ENCODE data around the gene AGPS. TPM values are rescaled to one million over a fixed set of nuclear protein-coding genes. Genes with fewer than 3 reads are reported as not detected.
"Not testable (repeated sequence)": the region's sequence is repeated elsewhere in the genome, so short reads cannot be mapped to it uniquely, and the experiment has no call there.

Gene AGPS
- total RNA-seq, result 10 to 100 TPM; 54.3 to 62.2 TPM

- no peaks in the 10 kb centered on the region for H3K9me3 Mint-ChIP-seq
- peaks cover 10% of the 10 kb centered on the region for H3K36me3 Mint-ChIP-seq
- ATAC-seq (peak; percentile 96 to 97), DNase-seq (ENCODE audit: low spot score) (peak; percentile 84)
- peak within 1 kb of the TSS; percentile 88 to 96 for H3K27ac Mint-ChIP-seq
- H3K4me1 Mint-ChIP-seq (ENCODE audit: low read depth in 2 of 2), result peaks cover 40 to 55% of the 10 kb centered on the region in 2 donors
- H3K27me3 Mint-ChIP-seq, result no peaks in the 10 kb centered on the region
- peak within 1 kb of the TSS; percentile 95 for H3K4me3 Mint-ChIP-seq
Measured at GRCh38 chr2:177392373-177393202, at the start of gene AGPS. AGPS (plus strand) TSS chr2:177392773; CDS start chr2:177392790, 17 bp downstream.

- no peak for ATAC-seq
- H3K4me3 Mint-ChIP-seq, result no peak overlapping the region
- no peaks in the 10 kb centered on the region for H3K27me3 Mint-ChIP-seq
- no peaks in the 10 kb centered on the region for H3K36me3 Mint-ChIP-seq
- no peaks in the 10 kb centered on the region for H3K4me1 Mint-ChIP-seq (ENCODE audit: low read depth in 2 of 2)
- no peaks in the 10 kb centered on the region for H3K9me3 Mint-ChIP-seq
- no peak overlapping the region for H3K27ac Mint-ChIP-seq
- no peak for DNase-seq (ENCODE audit: low spot score)
Measured at GRCh38 chr2:177343773-177344172, 48.8 kb upstream of the AGPS start.

- ATAC-seq, result no peak
- Mint-ChIP-seq H3K27me3 (no peaks in the 10 kb centered on the region), H3K36me3 (no peaks in the 10 kb centered on the region), H3K4me1 (ENCODE audit: low read depth in 2 of 2) (no peaks in the 10 kb centered on the region), H3K4me3 (no peak overlapping the region), H3K9me3 (no peaks in the 10 kb centered on the region), H3K27ac (no peak overlapping the region)
- DNase-seq (ENCODE audit: low spot score), result no peak
Measured at GRCh38 chr2:177344316-177344715, 48.3 kb upstream of the AGPS start.

- ATAC-seq, result no peak
- Mint-ChIP-seq H3K36me3 (no peaks in the 10 kb centered on the region), H3K27me3 (no peaks in the 10 kb centered on the region), H3K4me1 (ENCODE audit: low read depth in 2 of 2) (no peaks in the 10 kb centered on the region), H3K4me3 (no peak overlapping the region), H3K27ac (no peak overlapping the region), H3K9me3 (no peaks in the 10 kb centered on the region)
- DNase-seq (ENCODE audit: low spot score), result no peak
Measured at GRCh38 chr2:177346192-177346591, 46.4 kb upstream of the AGPS start.

GRCh38 chr2:177347570-177347969, 45.0 kb upstream of the AGPS start:
- DNase-seq (ENCODE audit: low spot score), result no peak
- peak overlapping the region in 1 of 2 donors; percentile 50 for H3K27ac Mint-ChIP-seq
- no peak overlapping the region for H3K4me3 Mint-ChIP-seq
- H3K9me3 Mint-ChIP-seq, result no peaks in the 10 kb centered on the region
- H3K4me1 Mint-ChIP-seq (ENCODE audit: low read depth in 2 of 2), result no peaks in the 10 kb centered on the region
- no peak for ATAC-seq
- H3K27me3 Mint-ChIP-seq, result no peaks in the 10 kb centered on the region
- no peaks in the 10 kb centered on the region for H3K36me3 Mint-ChIP-seq

- Mint-ChIP-seq H3K9me3 (no peaks in the 10 kb centered on the region), H3K4me1 (ENCODE audit: low read depth in 2 of 2) (no peaks in the 10 kb centered on the region), H3K27me3 (no peaks in the 10 kb centered on the region), H3K4me3 (no peak overlapping the region), H3K36me3 (no peaks in the 10 kb centered on the region), H3K27ac (peak overlapping the region in 1 of 2 donors; percentile 50)
- ATAC-seq, result no peak
- DNase-seq (ENCODE audit: low spot score), result no peak
Measured at GRCh38 chr2:177348118-177348654, 44.4 kb upstream of the AGPS start.

- no peaks in the 10 kb centered on the region for H3K4me1 Mint-ChIP-seq (ENCODE audit: low read depth in 2 of 2)
Measured at GRCh38 chr2:177348733-177349693, 43.6 kb upstream of the AGPS start.

GRCh38 chr2:177350624-177351023, 41.9 kb upstream of the AGPS start:
- H3K36me3 Mint-ChIP-seq; ATAC-seq; H3K4me3 Mint-ChIP-seq; H3K9me3 Mint-ChIP-seq; H3K27me3 Mint-ChIP-seq; H3K4me1 Mint-ChIP-seq (ENCODE audit: low read depth in 2 of 2); H3K27ac Mint-ChIP-seq; DNase-seq (ENCODE audit: low spot score): not testable (repeated sequence)

More at GRCh38 chr2:177348733-177349693, 43.6 kb upstream of the AGPS start:
- Mint-ChIP-seq H3K27me3 (no peaks in the 10 kb centered on the region), H3K36me3 (no peaks in the 10 kb centered on the region), H3K27ac (no peak overlapping the region), H3K4me3 (no peak overlapping the region), H3K9me3 (no peaks in the 10 kb centered on the region)
- DNase-seq (ENCODE audit: low spot score), result no peak
- no peak for ATAC-seq

GRCh38 chr2:177351121-177351520, 41.5 kb upstream of the AGPS start:
- not testable (repeated sequence) for DNase-seq (ENCODE audit: low spot score); H3K9me3 Mint-ChIP-seq; H3K4me3 Mint-ChIP-seq; H3K4me1 Mint-ChIP-seq (ENCODE audit: low read depth in 2 of 2); H3K27me3 Mint-ChIP-seq; H3K27ac Mint-ChIP-seq; ATAC-seq; H3K36me3 Mint-ChIP-seq

- Mint-ChIP-seq H3K4me3 (no peak overlapping the region), H3K27ac (no peak overlapping the region), H3K27me3 (no peaks in the 10 kb centered on the region), H3K4me1 (ENCODE audit: low read depth in 2 of 2) (no peaks in the 10 kb centered on the region), H3K36me3 (no peaks in the 10 kb centered on the region), H3K9me3 (no peaks in the 10 kb centered on the region)
- ATAC-seq, result no peak
- no peak for DNase-seq (ENCODE audit: low spot score)
Measured at GRCh38 chr2:177352441-177353186, 40.0 kb upstream of the AGPS start.

- Mint-ChIP-seq H3K27ac (no peak overlapping the region), H3K4me3 (no peak overlapping the region), H3K4me1 (ENCODE audit: low read depth in 2 of 2) (no peaks in the 10 kb centered on the region), H3K27me3 (no peaks in the 10 kb centered on the region), H3K36me3 (no peaks in the 10 kb centered on the region), H3K9me3 (no peaks in the 10 kb centered on the region)
- ATAC-seq (no peak), DNase-seq (ENCODE audit: low spot score) (no peak)
Measured at GRCh38 chr2:177353187-177353478, 39.4 kb upstream of the AGPS start.

- H3K27me3 Mint-ChIP-seq; H3K27ac Mint-ChIP-seq; H3K36me3 Mint-ChIP-seq; H3K9me3 Mint-ChIP-seq; ATAC-seq; H3K4me3 Mint-ChIP-seq; H3K4me1 Mint-ChIP-seq (ENCODE audit: low read depth in 2 of 2); DNase-seq (ENCODE audit: low spot score): not testable (repeated sequence)
Measured at GRCh38 chr2:177354541-177354940, 38.0 kb upstream of the AGPS start.

GRCh38 chr2:177355874-177356273, 36.7 kb upstream of the AGPS start:
- Mint-ChIP-seq H3K9me3 (no peaks in the 10 kb centered on the region), H3K4me1 (ENCODE audit: low read depth in 2 of 2) (no peaks in the 10 kb centered on the region), H3K4me3 (no peak overlapping the region), H3K27me3 (no peaks in the 10 kb centered on the region), H3K36me3 (no peaks in the 10 kb centered on the region), H3K27ac (no peak overlapping the region)
- DNase-seq (ENCODE audit: low spot score) (no peak), ATAC-seq (no peak)

Data from natural killer cell treated with Interleukin-12 subunit alpha and Interleukin-12 subunit beta and Interleukin-15 and Interleukin-18, amount 100 ng/mL, for 72 hours (primary cell).